Measurements from ENCODE around the gene ARNT2. TPM values are rescaled to one million over a fixed set of nuclear protein-coding genes. Genes with fewer than 3 reads are reported as not detected.

ARNT2 gene
- total and polyA plus RNA-seq, 12 donors = 2.0 to 6.4 (median 3.5) TPM

DNA sequence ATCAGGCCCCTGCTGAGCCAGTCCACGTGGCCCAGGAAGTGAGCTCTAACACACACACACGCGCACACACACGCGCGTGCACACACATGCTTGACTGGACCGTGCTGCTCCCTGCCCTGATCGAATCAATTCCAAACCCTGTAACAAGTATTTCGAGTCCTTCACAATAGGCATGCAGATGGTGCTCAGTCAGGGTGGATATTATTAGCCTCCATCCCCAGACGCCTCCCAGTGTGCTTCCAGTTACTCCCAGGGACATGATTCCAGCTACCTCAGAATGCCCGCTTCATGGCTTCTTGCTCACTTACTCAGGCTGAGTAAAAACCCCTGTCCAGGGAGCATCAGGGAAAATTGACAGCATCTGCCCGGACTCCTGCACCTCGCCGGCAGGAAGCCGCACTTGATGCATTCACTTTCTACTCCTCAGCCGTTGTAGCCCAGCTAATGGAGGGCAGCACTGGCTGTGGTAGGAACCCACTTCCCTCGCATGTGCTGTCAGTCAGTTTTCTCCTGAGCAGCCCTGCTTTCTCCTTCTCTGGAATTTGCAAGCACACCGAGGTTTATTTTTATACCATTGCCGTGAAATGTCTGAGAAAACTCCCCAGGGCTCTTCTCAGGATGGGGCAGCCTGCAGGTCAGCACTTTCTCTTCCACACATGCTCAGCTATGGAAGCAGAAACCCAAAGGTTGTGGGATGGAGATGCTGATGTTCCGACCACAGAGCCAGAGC is 164.9 kb downstream of the ARNT2 start:
- Histone ChIP-seq H3K4me3 (no peak overlapping the region), H3K4me1 (replicated peaks in 1 of 2) (no peaks in the 10 kb centered on the region), H3K27me3 (no peaks in the 10 kb centered on the region), H3K27ac (no peak overlapping the region), H3K36me3 (replicated peaks in 1 of 2) (no peaks in the 10 kb centered on the region), H3K9me3 (replicated peaks in 1 of 3) (no peaks in the 10 kb centered on the region)
- DNase-seq = no peak
- intact Hi-C loops (cut with DNase I) = loop anchor here (5.0 to 10.0 kb wide), 4 partner anchors 104 to 406 kb away; no protein-coding TSS in a partner anchor
- WGBS, 4 donors = 83 to 94% (median 90%) methylated on average over 20 of the region's 20 CpGs
- TF ChIP-seq POLR2A (IDR thresholded peaks at IDR 0.05) = no peak
- TF ChIP-seq, protein P1, sequence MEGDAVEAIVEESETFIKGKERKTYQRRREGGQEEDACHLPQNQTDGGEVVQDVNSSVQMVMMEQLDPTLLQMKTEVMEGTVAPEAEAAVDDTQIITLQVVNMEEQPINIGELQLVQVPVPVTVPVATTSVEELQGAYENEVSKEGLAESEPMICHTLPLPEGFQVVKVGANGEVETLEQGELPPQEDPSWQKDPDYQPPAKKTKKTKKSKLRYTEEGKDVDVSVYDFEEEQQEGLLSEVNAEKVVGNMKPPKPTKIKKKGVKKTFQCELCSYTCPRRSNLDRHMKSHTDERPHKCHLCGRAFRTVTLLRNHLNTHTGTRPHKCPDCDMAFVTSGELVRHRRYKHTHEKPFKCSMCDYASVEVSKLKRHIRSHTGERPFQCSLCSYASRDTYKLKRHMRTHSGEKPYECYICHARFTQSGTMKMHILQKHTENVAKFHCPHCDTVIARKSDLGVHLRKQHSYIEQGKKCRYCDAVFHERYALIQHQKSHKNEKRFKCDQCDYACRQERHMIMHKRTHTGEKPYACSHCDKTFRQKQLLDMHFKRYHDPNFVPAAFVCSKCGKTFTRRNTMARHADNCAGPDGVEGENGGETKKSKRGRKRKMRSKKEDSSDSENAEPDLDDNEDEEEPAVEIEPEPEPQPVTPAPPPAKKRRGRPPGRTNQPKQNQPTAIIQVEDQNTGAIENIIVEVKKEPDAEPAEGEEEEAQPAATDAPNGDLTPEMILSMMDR (IDR thresholded peaks at IDR 0.05) = no peak

DNA sequence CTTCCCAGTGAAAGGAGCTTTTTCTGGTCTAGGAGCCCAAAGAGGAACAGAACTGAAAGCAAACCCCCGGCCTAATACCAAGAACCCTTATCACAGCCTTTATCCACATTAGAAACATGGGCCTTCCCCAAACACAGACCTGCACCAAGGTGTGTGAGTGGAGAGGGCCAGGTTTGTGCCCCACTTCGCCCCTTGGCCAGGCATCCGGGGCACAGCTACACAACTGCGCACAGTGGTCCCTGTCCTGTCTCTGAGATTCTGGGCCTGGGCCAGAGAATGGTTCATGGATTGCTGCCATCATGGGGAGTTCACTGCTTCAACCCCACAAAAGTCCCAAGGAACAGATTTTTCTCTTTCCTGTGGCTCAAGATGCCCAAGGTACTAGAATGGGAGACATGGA is 165.5 kb downstream of the ARNT2 start:
- H3K4me1 ChIP-seq (replicated peaks in 1 of 2) = no peaks in the 10 kb centered on the region
- H3K27ac ChIP-seq = no peak overlapping the region
- TF ChIP-seq, protein P1 (IDR thresholded peaks at IDR 0.05) = no peak
- TF ChIP-seq POLR2A (IDR thresholded peaks at IDR 0.05) = no peak
- no peak for DNase-seq
- no peaks in the 10 kb centered on the region for H3K9me3 ChIP-seq (replicated peaks in 1 of 3)
- H3K4me3 ChIP-seq = no peak overlapping the region
- 88 to 96% (median 93%) methylated on average over 4 of the region's 4 CpGs for WGBS, 4 donors
- no peaks in the 10 kb centered on the region for H3K27me3 ChIP-seq
- intact Hi-C loops (cut with DNase I) = loop anchor here (5.0 to 10.0 kb wide), 5 partner anchors 105 to 405 kb away; no protein-coding TSS in a partner anchor
- no peaks in the 10 kb centered on the region for H3K36me3 ChIP-seq (replicated peaks in 1 of 2)

DNA sequence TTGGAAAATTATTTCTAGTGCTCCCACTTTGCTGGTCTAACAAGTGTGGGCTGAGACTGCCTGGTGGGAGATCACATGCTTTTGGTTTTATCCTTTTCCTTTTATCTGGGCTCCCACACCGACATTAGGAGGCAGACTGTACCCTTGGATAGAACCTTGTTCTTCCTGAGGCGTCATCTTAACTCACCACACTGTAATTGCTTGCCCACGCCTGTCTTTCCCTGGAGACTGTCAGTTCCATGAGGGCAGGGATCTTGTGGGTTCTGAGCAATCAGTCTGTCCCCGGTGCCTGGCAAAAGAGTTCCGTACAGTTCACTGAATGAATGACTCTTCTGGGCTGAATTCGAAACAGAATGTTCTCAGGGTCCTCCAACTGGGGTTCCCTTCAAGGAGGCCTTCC is 166.4 kb downstream of the ARNT2 start:
- intact Hi-C loops (cut with DNase I) = loop anchor here in 1 of 2 donors (10.0 kb wide), 1 partner anchor 214 kb away; no protein-coding TSS in a partner anchor
- TF ChIP-seq, protein P1 (IDR thresholded peaks at IDR 0.05) = no peak
- TF ChIP-seq POLR2A (IDR thresholded peaks at IDR 0.05) = no peak
- Histone ChIP-seq H3K36me3 (replicated peaks in 1 of 2) (no peaks in the 10 kb centered on the region), H3K4me1 (replicated peaks in 1 of 2) (no peaks in the 10 kb centered on the region), H3K27me3 (no peaks in the 10 kb centered on the region), H3K27ac (no peak overlapping the region), H3K4me3 (no peak overlapping the region), H3K9me3 (replicated peaks in 1 of 3) (no peaks in the 10 kb centered on the region)
- 80 to 86% (median 86%) methylated on average over 6 of the region's 6 CpGs for WGBS, 4 donors
- peak in 1 of 7 donors; percentile 18 for DNase-seq

DNA sequence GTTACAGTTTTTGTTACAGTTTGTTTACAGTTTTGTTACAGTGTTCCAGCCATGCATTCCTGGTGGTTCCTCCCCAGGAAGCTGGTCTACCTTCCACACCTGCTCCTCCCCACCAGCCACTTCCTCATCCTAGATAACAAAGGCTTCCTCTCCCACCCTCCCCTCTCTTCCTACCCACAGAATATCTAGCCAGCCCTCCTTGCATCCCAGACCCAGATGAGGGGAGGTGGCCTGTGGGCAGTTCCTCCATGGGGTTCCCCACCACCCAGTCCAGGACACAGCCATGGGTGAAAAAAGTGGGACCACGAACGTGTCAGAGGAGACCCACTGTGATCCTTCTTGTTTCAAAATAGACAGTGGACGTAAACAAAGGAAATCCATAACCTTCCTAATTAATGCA is 168.2 kb downstream of the ARNT2 start:
- H3K27ac ChIP-seq = no peak overlapping the region
- intact Hi-C loops (cut with DNase I) = loop anchor here in 1 of 2 donors (10.0 kb wide), 1 partner anchor 212 kb away; no protein-coding TSS in a partner anchor
- no peaks in the 10 kb centered on the region for H3K27me3 ChIP-seq
- H3K4me1 ChIP-seq (replicated peaks in 1 of 2) = no peaks in the 10 kb centered on the region
- 71 to 82% (median 80%) methylated on average over 3 of the region's 3 CpGs for WGBS, 4 donors
- H3K36me3 ChIP-seq (replicated peaks in 1 of 2) = no peaks in the 10 kb centered on the region
- no peaks in the 10 kb centered on the region for H3K9me3 ChIP-seq (replicated peaks in 1 of 3)
- no peak overlapping the region for H3K4me3 ChIP-seq
- DNase-seq = peak in 1 of 7 donors; percentile 10
- TF ChIP-seq, protein P1 (IDR thresholded peaks at IDR 0.05) = no peak
- no peak for TF ChIP-seq POLR2A (IDR thresholded peaks at IDR 0.05)
